Measurements from ENCODE around the gene PPEF2. TPM values are rescaled to one million over a fixed set of nuclear protein-coding genes. Genes with fewer than 3 reads are reported as not detected.
"Not testable (repeated sequence)": the region's sequence is repeated elsewhere in the genome, so short reads cannot be mapped to it uniquely, and the experiment has no call there.

The PPEF2 gene
- total and polyA plus RNA-seq, 7 experiments from 2014 or later, result 0.07 to 1.5 (median 0.17) TPM; not detected in 2

DNA sequence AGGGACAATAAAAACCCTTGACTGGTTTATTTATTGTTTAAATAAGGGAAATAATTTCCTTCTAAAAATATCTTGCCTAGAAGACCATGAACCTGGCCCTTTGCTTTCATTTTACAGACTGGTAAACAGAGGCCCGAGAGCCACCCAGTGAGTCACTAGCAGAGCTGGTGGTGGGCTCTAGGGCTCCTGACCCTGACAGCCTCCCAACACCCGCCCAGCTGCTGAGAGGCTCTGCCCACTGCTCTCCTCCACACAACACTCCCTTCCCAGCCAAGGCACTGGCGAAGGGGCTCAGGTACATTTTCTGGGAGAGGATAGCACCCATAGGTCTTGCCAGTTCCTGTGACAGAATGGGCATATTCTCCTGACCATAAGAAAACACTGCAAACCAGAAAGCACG is 18.1 kb upstream of the PPEF2 start:
- H3K27ac ChIP-seq (ENCODE audit: low read depth, low read length), result no peak overlapping the region
- Mint-ChIP-seq H3K36me3 (peaks cover 16 to 44% (median 27%) of the 10 kb centered on the region in 5 donors), H3K4me3 (no peak overlapping the region), H3K27me3 (no peaks in the 10 kb centered on the region), H3K4me1 (peaks cover 0 to 6% (median 0%) of the 10 kb centered on the region in 7 donors), H3K9me3 (no peaks in the 10 kb centered on the region), H3K27ac (no peak overlapping the region)
- no peaks in the 10 kb centered on the region for H3K27me3 ChIP-seq (ENCODE audit: control insufficient read depth in 2 of 2, insufficient read depth in 2 of 2, low read length in 2 of 2)
- no peak overlapping the region for H3K4me3 ChIP-seq (ENCODE audit: low read length)
- DNase-seq (no peak), ATAC-seq (no peak)
- CTCF ChIA-PET, result interaction anchor here (0.8 kb wide), 1 partner anchor 1808 kb away, joined by 4 read pairs; no protein-coding TSS in a partner anchor
- H3K9me3 ChIP-seq (ENCODE audit: control insufficient read depth in 2 of 3, low read length in 3 of 3), result no peaks in the 10 kb centered on the region
- POLR2A ChIA-PET, result interaction anchor here (0.6 kb wide), 1 partner anchor 211 kb away, joined by 3 read pairs; no protein-coding TSS in a partner anchor
- H3K36me3 ChIP-seq (ENCODE audit: control insufficient read depth in 2 of 3, insufficient read depth in 3 of 3, low read length in 3 of 3), result peaks cover 5 to 75% (median 8%) of the 10 kb centered on the region in 3 experiments
- no peaks in the 10 kb centered on the region for H3K4me1 ChIP-seq (ENCODE audit: control insufficient read depth in 2 of 2, insufficient read depth in 2 of 2, low read length in 2 of 2)
- intact Hi-C loops (cut with micrococcal nuclease), result no loop called here

DNA sequence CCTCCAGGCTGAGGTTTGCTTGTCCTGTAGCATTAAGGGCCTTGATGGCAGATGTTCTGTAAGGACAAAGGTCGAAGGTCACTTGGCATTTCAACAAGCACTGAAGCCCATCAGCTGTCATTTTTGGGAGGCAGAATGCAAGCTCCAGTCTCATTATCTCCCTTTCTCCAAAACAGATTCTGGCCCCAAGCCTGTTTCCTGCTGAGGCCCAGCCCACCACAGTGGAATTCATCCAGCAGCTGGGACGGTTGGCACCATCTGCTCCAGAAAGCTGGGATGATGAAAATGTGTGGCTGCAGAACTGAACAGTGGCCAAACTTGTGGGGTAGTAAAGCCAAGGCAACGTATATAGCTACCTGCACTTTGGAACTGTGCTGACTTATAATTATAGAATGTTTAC is 17.7 kb upstream of the PPEF2 start:
- ATAC-seq (no peak), DNase-seq (no peak)
- peaks cover 14 to 42% (median 24%) of the 10 kb centered on the region in 5 donors for H3K36me3 Mint-ChIP-seq
- H3K27ac Mint-ChIP-seq, result no peak overlapping the region
- Histone ChIP-seq H3K4me3 (ENCODE audit: low read length) (no peak overlapping the region), H3K9me3 (ENCODE audit: control insufficient read depth in 2 of 3, low read length in 3 of 3) (no peaks in the 10 kb centered on the region), H3K36me3 (ENCODE audit: control insufficient read depth in 2 of 3, insufficient read depth in 3 of 3, low read length in 3 of 3) (peaks cover 5 to 73% (median 5%) of the 10 kb centered on the region in 3 experiments), H3K4me1 (ENCODE audit: control insufficient read depth in 2 of 2, insufficient read depth in 2 of 2, low read length in 2 of 2) (no peaks in the 10 kb centered on the region), H3K27ac (ENCODE audit: low read depth, low read length) (no peak overlapping the region), H3K27me3 (ENCODE audit: control insufficient read depth in 2 of 2, insufficient read depth in 2 of 2, low read length in 2 of 2) (no peaks in the 10 kb centered on the region)
- intact Hi-C loops (cut with micrococcal nuclease), result loop anchor here in 1 of 2 donors (5.0 kb wide), 1 partner anchor 72 kb away; the partner anchor contains the start of gene SDAD1
- ChIA-PET CTCF (interaction anchor here (0.8 kb wide), 1 partner anchor 1809 kb away, joined by 4 read pairs; no protein-coding TSS in a partner anchor), POLR2A (no interaction called here)
- no peaks in the 10 kb centered on the region for H3K27me3 Mint-ChIP-seq
- H3K9me3 Mint-ChIP-seq, result no peaks in the 10 kb centered on the region
- H3K4me1 Mint-ChIP-seq, result peaks cover 0 to 6% (median 0%) of the 10 kb centered on the region in 7 donors
- H3K4me3 Mint-ChIP-seq, result no peak overlapping the region

DNA sequence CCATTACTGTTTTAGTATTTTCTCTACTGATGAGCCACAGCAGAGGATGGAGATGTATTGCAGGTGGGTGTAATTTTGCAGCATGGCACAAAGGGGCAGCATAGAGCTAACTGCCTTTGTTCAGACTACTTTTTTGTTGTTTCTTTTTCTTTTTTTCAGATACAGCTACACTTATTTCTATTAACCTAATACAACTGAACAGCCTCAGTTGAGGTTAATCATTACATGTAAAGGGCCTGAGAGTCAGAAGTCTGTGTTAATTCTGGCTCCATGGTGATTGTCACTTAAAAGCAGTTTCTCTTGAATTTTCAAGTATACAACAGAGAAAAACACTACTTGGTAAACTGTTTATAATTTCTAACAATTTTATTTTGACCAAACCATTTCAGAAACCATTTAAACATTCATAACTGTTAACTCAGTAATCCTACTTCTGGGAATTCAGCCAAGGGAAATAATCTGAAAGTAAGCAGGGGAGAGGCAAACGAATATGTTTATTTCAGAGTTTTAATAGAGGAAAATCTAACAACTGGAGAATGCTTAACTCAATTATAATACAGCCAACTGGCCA is 13.9 kb upstream of the PPEF2 start:
- H3K9me3 Mint-ChIP-seq, result peaks cover 0 to 5% (median 0%) of the 10 kb centered on the region in 11 donors
- H3K4me3 Mint-ChIP-seq, result no peak overlapping the region
- no peaks in the 10 kb centered on the region for H3K27me3 ChIP-seq (ENCODE audit: control insufficient read depth in 2 of 2, insufficient read depth in 2 of 2, low read length in 2 of 2)
- no peaks in the 10 kb centered on the region for H3K9me3 ChIP-seq (ENCODE audit: control insufficient read depth in 2 of 3, low read length in 3 of 3)
- H3K36me3 ChIP-seq (ENCODE audit: control insufficient read depth in 2 of 3, insufficient read depth in 3 of 3, low read length in 3 of 3), result peaks cover 0 to 43% (median 3%) of the 10 kb centered on the region in 3 experiments
- ATAC-seq (peak; percentile 88), DNase-seq (peak in 7 of 9 donors; percentile 17 to 65 (median 26))
- CTCF ChIA-PET, result interaction anchor here (0.9 to 1.5 kb wide), 4 partner anchors 9 to 34 kb away, joined by 3 to 7 read pairs (median 4); partner anchors contain the start of gene NAAA
- peaks cover 0 to 4% (median 0%) of the 10 kb centered on the region in 7 donors for H3K4me1 Mint-ChIP-seq
- intact Hi-C loops (cut with micrococcal nuclease), result loop anchor here (1.0 to 5.0 kb wide), 4 partner anchors 25 to 151 kb away; partner anchors contain the start of genes NAAA (in 2 of the 2) and SDAD1 (in 2 of the 2)
- peaks cover 4 to 51% (median 32%) of the 10 kb centered on the region in 5 donors for H3K36me3 Mint-ChIP-seq
- H3K27ac Mint-ChIP-seq, result peak overlapping the region in 3 of 9 donors; percentile 24 to 45 (median 42)
- H3K27ac ChIP-seq (ENCODE audit: low read depth, low read length), result no peak overlapping the region
- H3K4me3 ChIP-seq (ENCODE audit: low read length), result no peak overlapping the region
- H3K4me1 ChIP-seq (ENCODE audit: control insufficient read depth in 2 of 2, insufficient read depth in 2 of 2, low read length in 2 of 2), result no peaks in the 10 kb centered on the region
- POLR2A ChIA-PET, result interaction anchor here (2.4 kb wide), 1 partner anchor 24 kb away, joined by 20 read pairs; the partner anchor contains the start of gene NAAA
- H3K27me3 Mint-ChIP-seq, result no peaks in the 10 kb centered on the region

DNA sequence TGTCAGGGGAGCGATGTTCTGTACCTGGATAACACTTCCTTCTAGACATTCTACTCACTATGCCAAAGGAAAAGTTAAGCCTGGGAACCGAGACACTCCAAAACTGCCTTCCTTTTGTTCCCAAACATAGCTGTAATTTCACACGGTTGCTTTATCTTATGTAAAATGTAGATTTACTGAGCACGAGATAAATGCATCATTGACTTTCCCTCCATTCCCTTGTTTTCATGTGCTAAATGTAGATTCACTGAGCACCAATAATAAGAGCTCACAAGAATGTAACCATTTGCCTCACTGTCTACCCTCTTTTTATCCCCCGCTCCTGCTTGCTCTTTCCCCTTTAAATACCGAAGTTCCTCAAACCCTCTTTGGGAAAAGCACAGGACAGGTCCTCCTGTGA is 10.7 kb upstream of the PPEF2 start:
- Mint-ChIP-seq H3K27ac (no peak overlapping the region), H3K36me3 (peaks cover 5 to 48% (median 33%) of the 10 kb centered on the region in 5 donors), H3K9me3 (peaks cover 0 to 16% (median 4%) of the 10 kb centered on the region in 11 donors), H3K27me3 (peaks cover 0 to 5% (median 0%) of the 10 kb centered on the region in 5 donors), H3K4me3 (no peak overlapping the region), H3K4me1 (peaks cover 0 to 4% (median 0%) of the 10 kb centered on the region in 7 donors)
- CTCF ChIA-PET, result no interaction called here
- Histone ChIP-seq H3K4me1 (ENCODE audit: control insufficient read depth in 2 of 2, insufficient read depth in 2 of 2, low read length in 2 of 2) (no peaks in the 10 kb centered on the region), H3K4me3 (ENCODE audit: low read length) (no peak overlapping the region), H3K27me3 (ENCODE audit: control insufficient read depth in 2 of 2, insufficient read depth in 2 of 2, low read length in 2 of 2) (no peaks in the 10 kb centered on the region), H3K27ac (ENCODE audit: low read depth, low read length) (no peak overlapping the region), H3K36me3 (ENCODE audit: control insufficient read depth in 2 of 3, insufficient read depth in 3 of 3, low read length in 3 of 3) (peaks cover 0 to 17% (median 0%) of the 10 kb centered on the region in 3 experiments), H3K9me3 (ENCODE audit: control insufficient read depth in 2 of 3, low read length in 3 of 3) (no peaks in the 10 kb centered on the region)
- DNase-seq, result no peak
- POLR2A ChIA-PET, result interaction anchor here (1.2 kb wide), 1 partner anchor 25 kb away, joined by 3 read pairs; no protein-coding TSS in a partner anchor
- ATAC-seq, result no peak
- intact Hi-C loops (cut with micrococcal nuclease), result no loop called here

DNA sequence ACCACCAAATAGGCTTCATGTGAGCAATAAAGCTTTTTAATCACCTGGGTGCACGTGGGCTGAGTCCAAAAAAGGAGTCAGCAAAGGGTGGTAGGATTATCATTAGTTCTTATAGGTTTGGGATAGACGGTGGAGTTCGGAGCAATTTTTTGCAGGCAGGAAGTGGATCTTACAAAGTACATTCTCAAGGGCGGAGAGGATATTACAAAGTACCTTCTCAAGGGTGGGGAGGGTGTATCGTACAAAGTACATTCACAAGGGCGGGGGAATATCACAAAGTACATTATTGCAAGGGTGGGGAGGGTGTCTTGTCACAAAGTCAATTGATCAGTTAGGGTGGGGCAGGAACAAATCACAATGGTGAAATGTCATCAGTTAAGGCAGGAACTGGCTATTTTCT is 8.6 kb upstream of the PPEF2 start:
- ATAC-seq; H3K4me3 ChIP-seq (ENCODE audit: low read length); CTCF ChIA-PET; DNase-seq; H3K27me3 ChIP-seq (ENCODE audit: control insufficient read depth in 2 of 2, insufficient read depth in 2 of 2, low read length in 2 of 2); POLR2A ChIA-PET; H3K4me1 ChIP-seq (ENCODE audit: control insufficient read depth in 2 of 2, insufficient read depth in 2 of 2, low read length in 2 of 2); H3K27ac ChIP-seq (ENCODE audit: low read depth, low read length); H3K27me3 Mint-ChIP-seq; H3K9me3 ChIP-seq (ENCODE audit: control insufficient read depth in 2 of 3, low read length in 3 of 3); H3K36me3 ChIP-seq (ENCODE audit: control insufficient read depth in 2 of 3, insufficient read depth in 3 of 3, low read length in 3 of 3); H3K4me3 Mint-ChIP-seq; intact Hi-C loops (cut with micrococcal nuclease); H3K4me1 Mint-ChIP-seq: not testable (repeated sequence)
- Mint-ChIP-seq H3K9me3 (peaks cover 0 to 16% (median 4%) of the 10 kb centered on the region in 11 donors), H3K36me3 (peaks cover 5 to 42% (median 33%) of the 10 kb centered on the region in 5 donors), H3K27ac (peak overlapping the region in 1 of 9 donors; percentile 6)

DNA sequence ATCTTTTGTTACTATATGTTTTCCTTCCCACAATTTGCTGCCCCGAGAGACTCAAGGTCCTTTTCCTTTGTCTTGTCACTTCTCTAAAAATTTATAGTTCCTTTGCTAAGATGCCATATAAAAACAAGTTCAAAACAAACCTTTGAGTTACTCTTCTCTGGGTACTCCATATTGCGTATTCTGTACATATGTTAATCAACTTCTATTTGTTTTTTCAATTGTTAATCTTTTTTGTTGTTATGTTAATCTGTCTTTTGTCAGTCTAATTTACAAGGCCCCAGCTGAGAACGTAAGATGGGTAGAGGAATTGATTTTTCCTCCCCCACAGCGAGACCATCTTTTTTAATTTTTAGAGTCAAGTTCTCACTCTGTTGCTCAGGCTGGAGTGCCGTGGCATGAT is 7.2 kb upstream of the PPEF2 start:
- Mint-ChIP-seq H3K27ac (no peak overlapping the region), H3K9me3 (peaks cover 0 to 16% (median 4%) of the 10 kb centered on the region in 11 donors), H3K36me3 (peaks cover 5 to 36% (median 30%) of the 10 kb centered on the region in 5 donors), H3K27me3 (peaks cover 0 to 5% (median 0%) of the 10 kb centered on the region in 5 donors), H3K4me3 (no peak overlapping the region), H3K4me1 (no peaks in the 10 kb centered on the region)
- H3K27me3 ChIP-seq (ENCODE audit: control insufficient read depth in 2 of 2, insufficient read depth in 2 of 2, low read length in 2 of 2), result no peaks in the 10 kb centered on the region
- ChIA-PET POLR2A (no interaction called here), CTCF (no interaction called here)
- intact Hi-C loops (cut with micrococcal nuclease), result no loop called here
- no peak overlapping the region for H3K4me3 ChIP-seq (ENCODE audit: low read length)
- no peaks in the 10 kb centered on the region for H3K9me3 ChIP-seq (ENCODE audit: control insufficient read depth in 2 of 3, low read length in 3 of 3)
- H3K36me3 ChIP-seq (ENCODE audit: control insufficient read depth in 2 of 3, insufficient read depth in 3 of 3, low read length in 3 of 3), result peaks cover 0 to 4% (median 0%) of the 10 kb centered on the region in 3 experiments
- no peaks in the 10 kb centered on the region for H3K4me1 ChIP-seq (ENCODE audit: control insufficient read depth in 2 of 2, insufficient read depth in 2 of 2, low read length in 2 of 2)
- ATAC-seq (no peak), DNase-seq (no peak)
- H3K27ac ChIP-seq (ENCODE audit: low read depth, low read length), result no peak overlapping the region
